ENCODE measurements around the gene CFAP74.

DNA sequence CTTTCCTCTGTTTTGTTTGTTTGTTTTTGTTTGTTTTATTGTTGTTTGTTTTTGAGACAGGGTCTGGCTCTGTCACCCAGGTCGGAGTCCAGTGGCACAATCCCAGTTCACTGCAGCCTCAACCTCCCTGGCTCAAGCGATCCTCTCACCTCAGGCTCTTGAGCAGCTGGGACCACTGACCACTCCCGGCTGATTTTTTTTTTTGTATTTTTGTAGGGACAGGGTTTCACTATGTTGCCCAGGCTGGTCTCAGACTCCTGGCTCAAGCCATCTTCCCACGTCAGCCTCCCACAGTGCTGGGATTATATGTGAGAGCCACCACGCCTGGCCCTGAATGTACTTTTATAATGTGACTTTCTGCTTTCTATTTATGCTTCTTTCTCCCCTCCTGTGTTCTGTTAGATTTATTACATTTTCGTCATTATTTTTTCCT lies 93.5 kb downstream of the CFAP74 start:
- TF ChIP-seq, protein P1, sequence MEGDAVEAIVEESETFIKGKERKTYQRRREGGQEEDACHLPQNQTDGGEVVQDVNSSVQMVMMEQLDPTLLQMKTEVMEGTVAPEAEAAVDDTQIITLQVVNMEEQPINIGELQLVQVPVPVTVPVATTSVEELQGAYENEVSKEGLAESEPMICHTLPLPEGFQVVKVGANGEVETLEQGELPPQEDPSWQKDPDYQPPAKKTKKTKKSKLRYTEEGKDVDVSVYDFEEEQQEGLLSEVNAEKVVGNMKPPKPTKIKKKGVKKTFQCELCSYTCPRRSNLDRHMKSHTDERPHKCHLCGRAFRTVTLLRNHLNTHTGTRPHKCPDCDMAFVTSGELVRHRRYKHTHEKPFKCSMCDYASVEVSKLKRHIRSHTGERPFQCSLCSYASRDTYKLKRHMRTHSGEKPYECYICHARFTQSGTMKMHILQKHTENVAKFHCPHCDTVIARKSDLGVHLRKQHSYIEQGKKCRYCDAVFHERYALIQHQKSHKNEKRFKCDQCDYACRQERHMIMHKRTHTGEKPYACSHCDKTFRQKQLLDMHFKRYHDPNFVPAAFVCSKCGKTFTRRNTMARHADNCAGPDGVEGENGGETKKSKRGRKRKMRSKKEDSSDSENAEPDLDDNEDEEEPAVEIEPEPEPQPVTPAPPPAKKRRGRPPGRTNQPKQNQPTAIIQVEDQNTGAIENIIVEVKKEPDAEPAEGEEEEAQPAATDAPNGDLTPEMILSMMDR (conservative IDR thresholded peaks at IDR 0.05; ENCODE audit: low read depth, low read length): no peak
- no peak for TF ChIP-seq EZH2 (IDR thresholded peaks at IDR 0.05; ENCODE audit: borderline replicate concordance, low read depth, low read length, poor library complexity, severe bottlenecking)
